Measurements from ENCODE around the gene GALM.

DNA sequence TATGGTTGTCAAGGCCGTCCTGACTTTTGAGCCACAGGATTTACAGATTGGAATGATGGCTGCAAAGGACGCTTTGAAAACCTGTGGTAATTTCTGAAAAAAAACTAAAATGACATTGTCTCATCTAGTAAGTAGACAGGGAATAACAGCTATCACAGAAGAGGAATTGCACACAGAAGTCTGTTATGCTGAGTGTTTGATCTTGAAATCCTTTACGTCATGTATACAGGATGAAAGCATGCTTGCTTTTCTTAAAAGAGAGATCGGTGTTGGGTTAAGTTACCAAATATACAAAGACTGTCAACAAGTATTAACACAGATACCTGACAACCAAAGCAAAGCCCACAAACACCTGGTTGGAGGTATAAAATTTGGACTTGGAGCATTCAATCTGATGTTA lies 97.8 kb downstream of the GALM start:
- TF ChIP-seq, protein P1, sequence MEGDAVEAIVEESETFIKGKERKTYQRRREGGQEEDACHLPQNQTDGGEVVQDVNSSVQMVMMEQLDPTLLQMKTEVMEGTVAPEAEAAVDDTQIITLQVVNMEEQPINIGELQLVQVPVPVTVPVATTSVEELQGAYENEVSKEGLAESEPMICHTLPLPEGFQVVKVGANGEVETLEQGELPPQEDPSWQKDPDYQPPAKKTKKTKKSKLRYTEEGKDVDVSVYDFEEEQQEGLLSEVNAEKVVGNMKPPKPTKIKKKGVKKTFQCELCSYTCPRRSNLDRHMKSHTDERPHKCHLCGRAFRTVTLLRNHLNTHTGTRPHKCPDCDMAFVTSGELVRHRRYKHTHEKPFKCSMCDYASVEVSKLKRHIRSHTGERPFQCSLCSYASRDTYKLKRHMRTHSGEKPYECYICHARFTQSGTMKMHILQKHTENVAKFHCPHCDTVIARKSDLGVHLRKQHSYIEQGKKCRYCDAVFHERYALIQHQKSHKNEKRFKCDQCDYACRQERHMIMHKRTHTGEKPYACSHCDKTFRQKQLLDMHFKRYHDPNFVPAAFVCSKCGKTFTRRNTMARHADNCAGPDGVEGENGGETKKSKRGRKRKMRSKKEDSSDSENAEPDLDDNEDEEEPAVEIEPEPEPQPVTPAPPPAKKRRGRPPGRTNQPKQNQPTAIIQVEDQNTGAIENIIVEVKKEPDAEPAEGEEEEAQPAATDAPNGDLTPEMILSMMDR (conservative IDR thresholded peaks at IDR 0.05; ENCODE audit: low read depth, low read length), result no peak
- TF ChIP-seq EZH2 (IDR thresholded peaks at IDR 0.05; ENCODE audit: low read length, unreplicated experiment), result no peak
- TF ChIP-seq EZH2phosphoT487 (IDR thresholded peaks at IDR 0.05; ENCODE audit: borderline replicate concordance, low read length), result no peak

Measured in PC-3 (cell line).